BLaER1 (cell line): ENCODE results near the gene ZMYND19.
"Not testable (repeated sequence)": the region's sequence is repeated elsewhere in the genome, so short reads cannot be mapped to it uniquely, and the experiment has no call there.

Source experiments
- H3K27ac ChIP-seq: shearing (Covaris generic); formaldehyde crosslinking; 2 replicates; pipeline ENCODE4 v1.8.1; 2022
- H3K27me3 ChIP-seq: shearing (Covaris generic); formaldehyde crosslinking; 2 replicates; pipeline ENCODE4 v1.8.1; 2022
- H3K36me3 ChIP-seq: shearing (Covaris generic); formaldehyde crosslinking; 2 replicates; pipeline ENCODE4 v1.8.1; 2022
- H3K4me1 ChIP-seq: shearing (Covaris generic); formaldehyde crosslinking; 2 replicates; pipeline ENCODE4 v1.8.1; 2022
- H3K4me2 ChIP-seq: shearing (Covaris generic); formaldehyde crosslinking; 2 replicates; pipeline ENCODE4 v1.8.1; 2022
- H3K4me3 ChIP-seq: shearing (Covaris generic); formaldehyde crosslinking; 2 replicates; pipeline ENCODE4 v1.8.1; 2022
- H3K9ac ChIP-seq: shearing (Covaris generic); formaldehyde crosslinking; 2 replicates; pipeline ENCODE4 v1.8.1; 2022
- H3K9me3 ChIP-seq: shearing (Covaris generic); formaldehyde crosslinking; 2 replicates; pipeline ENCODE4 v1.8.1; 2022
- H4K20me1 ChIP-seq: shearing (Covaris generic); formaldehyde crosslinking; 2 replicates; pipeline ENCODE4 v1.8.1; 2022
- Cebpa-rat ChIP-seq: shearing (Covaris generic); IDR thresholded peaks from 2 replicates; pipeline ENCODE4 v1.8.1; 2022

ZMYND19 gene

DNA sequence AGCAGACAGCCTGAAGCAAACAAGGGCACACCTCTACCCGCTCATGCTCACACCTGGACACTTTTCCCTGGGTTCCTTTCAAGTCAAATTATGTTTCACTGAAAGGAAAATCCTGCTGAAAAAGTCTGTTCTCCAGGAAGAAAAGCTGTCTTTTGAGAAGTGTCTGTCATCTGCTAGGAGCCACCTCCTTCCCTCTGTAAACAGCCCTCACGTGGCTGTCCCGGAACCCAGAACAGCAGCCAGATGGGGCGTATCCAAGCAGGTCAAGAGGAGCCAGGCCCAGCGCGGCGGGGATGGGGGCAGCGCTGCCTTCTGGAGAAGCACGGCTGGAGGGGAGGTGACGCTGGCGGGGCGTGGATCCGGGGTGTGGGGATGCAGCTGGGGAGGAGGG lies 40.1 kb downstream of the ZMYND19 start, which contains the start of gene PNPLA7:
Gene PNPLA7, minus strand, starts transcription at position 172 of the 391 bp plus-strand sequence. CDS start 205 bp downstream, outside the sequence.
- TF ChIP-seq Cebpa-rat: no peak
- peak within 1 kb of the TSS; percentile 70 for H3K4me3 ChIP-seq
- peak within 1 kb of the TSS; percentile 73 for H3K9ac ChIP-seq
- peaks cover 62% of the 10 kb centered on the region for H3K4me1 ChIP-seq
- H3K27ac ChIP-seq: peak within 1 kb of the TSS; percentile 74
- H4K20me1 ChIP-seq: peaks cover 30% of the 10 kb centered on the region
- H3K9me3 ChIP-seq: no peaks in the 10 kb centered on the region; the same call in 1 of the 2 replicates
- no peaks in the 10 kb centered on the region for H3K27me3 ChIP-seq
- peak within 1 kb of the TSS; percentile 94 for H3K4me2 ChIP-seq
- peaks cover 24% of the 10 kb centered on the region for H3K36me3 ChIP-seq

DNA sequence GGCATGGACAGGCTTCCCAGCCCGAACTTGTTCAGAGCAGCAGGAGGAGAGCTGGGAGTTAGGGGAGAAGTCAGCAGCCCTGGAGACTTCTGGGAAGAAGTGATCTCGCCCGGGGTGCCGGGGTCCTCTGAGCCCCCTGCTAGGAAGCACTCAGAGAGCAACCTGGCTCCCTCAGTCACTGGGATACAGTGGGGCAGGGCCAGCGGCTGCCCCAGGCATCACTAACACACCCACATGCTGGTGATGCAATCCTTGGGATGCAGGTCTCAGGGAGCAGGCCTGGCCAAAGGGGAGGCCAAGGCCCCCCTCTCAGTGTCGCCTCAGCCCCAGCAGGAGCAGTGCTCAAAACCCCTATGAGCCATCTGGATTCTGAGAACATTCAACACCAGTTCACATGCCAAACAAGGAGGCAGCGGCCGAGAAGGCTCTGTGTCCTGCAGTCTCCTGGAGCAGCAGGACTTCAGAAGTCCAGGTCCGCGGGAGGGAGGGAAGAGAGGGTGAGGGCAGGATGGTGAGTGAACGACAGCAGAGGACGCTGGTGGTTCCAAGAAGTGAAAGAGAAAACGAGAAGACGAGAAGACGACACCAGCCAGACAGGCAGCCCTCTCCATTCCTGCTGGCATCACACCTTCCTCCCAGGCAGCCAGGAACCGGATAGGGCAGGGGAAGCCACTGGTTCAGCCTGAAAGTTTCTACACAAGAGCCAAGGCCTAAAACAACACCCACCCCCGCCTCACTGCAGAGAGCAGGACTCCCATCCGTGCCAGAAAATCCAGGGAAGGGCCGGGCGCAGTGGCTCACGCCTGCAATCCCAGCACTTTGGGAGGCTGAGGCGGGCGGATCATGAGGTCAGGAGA lies 42.4 kb downstream of the ZMYND19 start:
- Histone ChIP-seq H4K20me1 (peaks cover 11% of the 10 kb centered on the region), H3K9ac (peak overlapping the region; percentile 64; the same call in 1 of the 2 replicates), H3K9me3 (no peaks in the 10 kb centered on the region; the same call in 1 of the 2 replicates), H3K4me3 (peak overlapping the region; percentile 50; the same call in 1 of the 2 replicates), H3K4me2 (peak overlapping the region; percentile 89), H3K36me3 (peaks cover 9% of the 10 kb centered on the region; the same call in 1 of the 2 replicates), H3K4me1 (peaks cover 84% of the 10 kb centered on the region), H3K27ac (peak overlapping the region; percentile 74), H3K27me3 (no peaks in the 10 kb centered on the region)
- no peak for TF ChIP-seq Cebpa-rat

DNA sequence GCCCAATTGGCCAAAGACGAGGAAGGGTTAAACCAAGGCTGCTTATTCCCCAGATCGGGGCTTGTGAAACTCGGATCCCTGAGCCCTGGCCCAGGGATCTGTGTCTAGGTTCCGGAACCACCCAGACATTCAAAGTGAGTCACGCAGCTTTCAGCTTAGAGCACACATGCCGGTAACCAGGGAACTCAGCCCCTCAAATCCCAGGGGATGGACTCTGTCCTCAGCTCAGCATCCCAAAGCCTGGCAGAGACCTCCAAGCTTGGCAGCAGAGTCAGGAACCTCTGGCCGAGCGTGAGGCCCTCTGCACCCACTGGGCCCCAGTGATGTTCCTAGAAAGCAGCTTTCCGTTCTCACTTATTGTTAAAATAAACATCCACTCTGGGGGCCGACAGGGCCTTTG lies 45.2 kb downstream of the ZMYND19 start:
- no peak overlapping the region; the same call in 1 of the 2 replicates for H3K4me3 ChIP-seq
- H3K27ac ChIP-seq: peak overlapping the region; percentile 66
- peaks cover 100% of the 10 kb centered on the region for H3K4me1 ChIP-seq
- peak overlapping the region; percentile 85 for H3K4me2 ChIP-seq
- no peaks in the 10 kb centered on the region; the same call in 1 of the 2 replicates for H3K9me3 ChIP-seq
- H3K9ac ChIP-seq: peak overlapping the region; percentile 53
- H4K20me1 ChIP-seq: no peaks in the 10 kb centered on the region
- H3K36me3 ChIP-seq: peaks cover 15% of the 10 kb centered on the region; the same call in 1 of the 2 replicates
- no peaks in the 10 kb centered on the region for H3K27me3 ChIP-seq
- TF ChIP-seq Cebpa-rat: no peak

DNA sequence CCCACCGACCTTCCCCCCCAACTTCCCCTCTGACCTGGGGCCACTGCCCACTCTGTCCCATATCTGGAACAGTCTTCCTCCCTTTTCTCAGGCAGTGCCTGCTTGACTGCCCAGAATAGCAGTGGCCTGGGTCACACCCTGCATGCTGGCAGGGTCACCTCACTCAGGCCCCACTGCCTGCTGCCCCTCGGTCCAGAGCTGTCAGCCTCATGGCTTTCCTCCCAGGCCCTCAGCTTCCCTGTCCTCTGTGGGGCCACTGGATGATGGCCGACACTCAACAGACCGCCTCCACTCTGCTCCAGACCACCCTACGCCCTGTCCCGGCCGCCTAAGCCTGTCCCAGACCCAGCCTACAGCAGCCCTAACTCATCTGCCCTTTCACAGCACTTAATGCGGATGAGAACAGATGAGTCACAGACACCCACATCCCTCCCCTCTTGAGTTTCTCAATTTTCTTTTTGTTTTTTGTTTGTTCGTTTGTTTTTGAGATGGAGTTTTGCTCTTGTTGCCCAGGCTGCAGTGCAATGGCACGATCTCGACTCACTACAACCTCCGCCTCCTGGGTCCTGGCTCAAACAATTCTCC lies 46.0 kb downstream of the ZMYND19 start:
- H3K27me3 ChIP-seq: no peaks in the 10 kb centered on the region
- no peak overlapping the region for H3K4me3 ChIP-seq
- H3K4me1 ChIP-seq: peaks cover 100% of the 10 kb centered on the region
- no peaks in the 10 kb centered on the region for H4K20me1 ChIP-seq
- peaks cover 4% of the 10 kb centered on the region for H3K9me3 ChIP-seq
- H3K27ac ChIP-seq: peak overlapping the region; percentile 66
- peak overlapping the region; percentile 85 for H3K4me2 ChIP-seq
- TF ChIP-seq Cebpa-rat: no peak
- H3K36me3 ChIP-seq: peaks cover 20% of the 10 kb centered on the region
- H3K9ac ChIP-seq: no peak overlapping the region

DNA sequence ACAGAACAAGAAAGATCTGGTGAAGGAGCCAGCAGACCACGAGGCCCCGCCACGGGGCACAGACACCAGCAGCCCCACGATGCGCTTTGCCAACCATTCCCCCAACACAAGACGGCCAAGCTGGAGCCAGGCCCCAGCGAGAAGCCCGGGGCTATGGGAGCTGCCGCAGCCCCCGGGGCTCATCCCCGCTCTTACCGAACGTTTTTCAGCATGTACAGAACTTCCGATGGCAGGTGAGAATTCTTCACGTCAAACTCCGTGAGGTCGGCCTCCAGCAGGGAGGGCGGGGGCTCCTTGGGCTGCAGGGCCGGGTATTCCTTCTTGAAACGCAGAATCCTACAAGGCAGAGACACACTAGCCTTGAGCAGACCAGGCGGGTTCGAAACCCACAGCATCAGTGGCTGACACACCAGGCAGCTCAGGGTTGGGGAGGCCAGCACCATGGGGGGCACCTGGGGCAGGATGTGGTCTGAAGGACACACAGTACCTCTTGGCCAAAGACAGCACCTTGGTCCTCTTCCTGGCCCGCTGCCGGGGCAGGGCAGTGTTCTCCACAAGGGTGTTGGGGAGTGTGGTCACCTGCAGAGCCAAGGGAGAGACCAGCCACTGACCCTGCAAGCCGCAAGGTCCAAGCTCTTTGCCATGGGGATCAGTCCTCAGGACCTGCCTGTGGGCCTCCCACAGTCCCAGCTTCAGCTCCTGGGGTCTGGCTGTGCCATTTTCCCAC lies 46.9 kb downstream of the ZMYND19 start:
- H3K9me3 ChIP-seq: peaks cover 12% of the 10 kb centered on the region
- peak overlapping the region; percentile 85 for H3K4me2 ChIP-seq
- no peaks in the 10 kb centered on the region for H4K20me1 ChIP-seq
- H3K27ac ChIP-seq: peak overlapping the region; percentile 28
- no peak for TF ChIP-seq Cebpa-rat
- H3K4me1 ChIP-seq: peaks cover 100% of the 10 kb centered on the region
- peaks cover 29% of the 10 kb centered on the region for H3K36me3 ChIP-seq
- H3K27me3 ChIP-seq: no peaks in the 10 kb centered on the region
- no peak overlapping the region for H3K9ac ChIP-seq
- H3K4me3 ChIP-seq: no peak overlapping the region

DNA sequence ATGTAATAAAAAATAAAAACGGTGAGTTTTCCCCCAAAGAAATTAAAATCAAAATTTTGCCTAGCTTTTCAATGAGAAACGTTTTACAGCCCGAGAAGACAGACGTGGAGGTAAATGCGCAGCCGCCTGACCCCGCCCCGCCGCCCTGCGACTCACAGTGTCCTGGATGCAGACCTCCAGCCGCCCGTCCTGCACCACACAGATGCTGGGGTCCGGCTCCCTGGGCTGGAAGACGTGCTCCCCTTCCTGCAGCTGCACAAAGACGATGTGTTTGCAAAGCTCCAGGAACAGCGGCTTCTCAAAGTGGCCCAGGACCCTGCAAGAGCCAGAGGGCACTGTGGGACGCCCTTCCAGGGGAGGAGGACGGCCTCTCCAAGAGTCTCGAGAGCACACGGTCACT lies 47.8 kb downstream of the ZMYND19 start:
- no peak overlapping the region for H3K4me3 ChIP-seq
- peak overlapping the region; percentile 85 for H3K4me2 ChIP-seq
- no peaks in the 10 kb centered on the region for H4K20me1 ChIP-seq
- peaks cover 21% of the 10 kb centered on the region for H3K9me3 ChIP-seq
- H3K9ac ChIP-seq: no peak overlapping the region
- H3K27me3 ChIP-seq: no peaks in the 10 kb centered on the region
- H3K36me3 ChIP-seq: peaks cover 38% of the 10 kb centered on the region
- H3K27ac ChIP-seq: peak overlapping the region; percentile 26; the same call in 1 of the 2 replicates
- TF ChIP-seq Cebpa-rat: no peak
- peaks cover 100% of the 10 kb centered on the region for H3K4me1 ChIP-seq

DNA sequence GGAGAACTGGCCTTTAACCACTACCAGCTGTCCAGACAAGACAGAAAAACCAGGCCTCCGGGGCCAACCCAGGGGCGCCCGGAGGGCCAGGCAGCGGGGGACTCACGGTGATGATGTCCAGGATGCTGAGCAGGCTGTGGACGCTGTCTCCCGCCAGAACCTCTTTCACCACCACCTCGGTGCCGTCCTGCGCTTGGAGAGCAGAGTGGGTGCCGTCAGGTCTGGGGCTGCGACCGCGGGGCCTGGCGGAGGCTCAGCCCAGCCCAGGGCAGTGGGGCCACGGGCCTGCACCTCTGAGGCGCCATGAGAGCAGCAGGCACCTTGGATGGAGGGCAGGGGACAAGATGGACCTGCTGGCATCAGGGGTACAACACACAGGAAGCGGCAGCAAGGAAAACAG lies 49.8 kb downstream of the ZMYND19 start:
- peaks cover 91% of the 10 kb centered on the region for H3K4me1 ChIP-seq
- no peaks in the 10 kb centered on the region for H3K27me3 ChIP-seq
- no peak for TF ChIP-seq Cebpa-rat
- H4K20me1 ChIP-seq: no peaks in the 10 kb centered on the region
- peak overlapping the region; percentile 85 for H3K4me2 ChIP-seq
- peak overlapping the region; percentile 26; the same call in 1 of the 2 replicates for H3K9ac ChIP-seq
- H3K4me3 ChIP-seq: no peak overlapping the region
- H3K36me3 ChIP-seq: peaks cover 39% of the 10 kb centered on the region
- peak overlapping the region; percentile 39 for H3K27ac ChIP-seq
- peaks cover 41% of the 10 kb centered on the region for H3K9me3 ChIP-seq

DNA sequence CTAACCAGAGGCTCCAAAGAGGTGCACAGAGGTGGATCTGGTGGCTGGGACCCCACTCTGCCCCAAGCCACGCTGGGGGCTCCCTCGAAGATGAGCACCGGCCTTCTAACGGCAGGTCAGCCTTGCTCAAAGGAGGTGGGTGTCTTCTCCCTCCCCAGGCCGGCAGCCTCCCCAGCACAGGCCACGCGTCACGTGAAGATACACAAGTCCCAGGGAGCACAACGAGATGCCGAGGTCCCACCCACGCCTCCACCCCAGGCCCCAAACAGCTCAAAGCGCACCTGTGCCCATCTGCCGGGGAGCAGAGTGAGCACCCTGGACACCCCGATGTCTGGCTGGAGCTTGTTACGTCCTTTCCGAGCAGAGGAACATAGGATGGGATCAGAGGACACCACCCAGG lies 52.3 kb downstream of the ZMYND19 start:
- H3K4me1 ChIP-seq: peaks cover 80% of the 10 kb centered on the region
- TF ChIP-seq Cebpa-rat: no peak
- peaks cover 66% of the 10 kb centered on the region for H3K9me3 ChIP-seq
- no peak overlapping the region for H3K9ac ChIP-seq
- peaks cover 51% of the 10 kb centered on the region for H3K36me3 ChIP-seq
- peak overlapping the region; percentile 38 for H3K27ac ChIP-seq
- peak overlapping the region; percentile 39 for H3K4me3 ChIP-seq
- H3K27me3 ChIP-seq: no peaks in the 10 kb centered on the region
- no peaks in the 10 kb centered on the region for H4K20me1 ChIP-seq
- H3K4me2 ChIP-seq: peak overlapping the region; percentile 45

DNA sequence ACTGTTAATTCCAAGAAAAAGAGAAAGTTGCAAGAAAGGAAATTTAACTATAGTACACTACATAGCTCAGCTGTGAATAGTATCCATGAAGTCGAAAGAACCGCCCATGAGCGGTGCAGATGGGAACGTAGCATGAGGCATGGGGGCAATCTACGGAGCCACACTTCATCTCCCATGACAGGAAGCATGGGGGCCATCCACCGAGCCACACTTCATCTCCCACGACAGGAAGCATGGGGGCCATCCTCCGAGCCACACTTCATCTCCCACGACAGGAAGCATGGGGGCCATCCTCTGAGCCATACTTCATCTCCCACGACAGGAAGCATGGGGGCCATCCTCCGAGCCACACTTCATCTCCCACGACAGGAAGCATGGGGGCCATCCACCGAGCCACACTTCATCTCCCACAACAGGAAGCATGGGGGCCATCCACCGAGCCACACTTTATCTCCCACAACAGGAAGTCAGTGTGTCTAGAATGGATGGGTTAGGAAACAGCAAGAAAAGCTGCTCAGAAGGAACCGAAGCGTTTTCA lies 53.6 kb downstream of the ZMYND19 start:
- peaks cover 73% of the 10 kb centered on the region for H3K9me3 ChIP-seq
- H4K20me1 ChIP-seq, H3K9ac ChIP-seq, H3K27me3 ChIP-seq: not testable (repeated sequence)
- peaks cover 80% of the 10 kb centered on the region for H3K4me1 ChIP-seq
- H3K36me3 ChIP-seq: peaks cover 47% of the 10 kb centered on the region
- peak overlapping the region; percentile 38 for H3K27ac ChIP-seq
- peak overlapping the region; percentile 45 for H3K4me2 ChIP-seq
- H3K4me3 ChIP-seq: 0 out of 2 replicates have a peak overlapping the region, but pooled peaks have one; percentile 4
